SK-N-MC (cell line): ENCODE results near the gene ELMOD3.

Source experiments
- EZH2 ChIP-seq: fragments of 200-600 bp; sonication (generic); IDR thresholded peaks from one replicate; pipeline ENCODE4 v1.6.1; 2017; ENCODE audit warnings: antibody characterized with exemption
- POLR2AphosphoS5 ChIP-seq: IDR thresholded peaks from 2 replicates; pipeline ENCODE4 v1.6.1; 2012; ENCODE audit warnings: mild to moderate bottlenecking, low read depth, low read length, borderline replicate concordance

- TF ChIP-seq EZH2, result no peak
- no peak for TF ChIP-seq POLR2AphosphoS5
These were observed 14.3 kb upstream of the ELMOD3 start for GRCh38 chr2:85340034-85340892.
